Left lung (tissue), 10 donors: ENCODE data around the gene TIMM50. TPM values are rescaled to one million over a fixed set of nuclear protein-coding genes. Genes with fewer than 3 reads are reported as not detected.

Source experiments
- ATAC-seq: fragments of 200-7000 bp; cut with Tn5 transposase; one replicate; pipeline ENCODE4 v1.9.1; 2020; ENCODE audit warnings: moderate library complexity
- DNase-seq, 4 donors: peaks; one replicate each; pipeline ENCODE4 v3.0.0-alpha.2; 2013 to 2020
- H3K27ac ChIP-seq, 2 donors: fragments of 200-600 bp; sonication (generic) in 1 of 2; one replicate each; pipeline versions ENCODE4 v1.5.0 to v1.8.0; 2020 to 2021
- H3K27me3 ChIP-seq, 2 donors: fragments of 200-600 bp; sonication (generic) in 1 of 2; one replicate each; pipeline versions ENCODE4 v1.5.0 to v1.8.0; 2020 to 2021
- H3K36me3 ChIP-seq, 2 donors: fragments of 200-600 bp; sonication (generic) in 1 of 2; one replicate each; pipeline versions ENCODE4 v1.5.0 to v1.8.0; 2020 to 2021
- H3K4me1 ChIP-seq, 2 donors: fragments of 200-600 bp; one replicate each; pipeline ENCODE4 v1.8.0; 2021
- H3K4me3 ChIP-seq, 2 donors: fragments of 200-600 bp; sonication (generic) in 1 of 2; one replicate each; pipeline versions ENCODE4 v1.5.0 to v1.8.0; 2020 to 2021; ENCODE audit warnings: mild to moderate bottlenecking in 1 of 2
- H3K9me3 ChIP-seq, 2 donors: fragments of 200-600 bp; sonication (generic) in 1 of 2; one replicate each; pipeline versions ENCODE4 v1.5.0 to v1.8.0; 2020 to 2021
- intact Hi-C, 2 donors: fragments of 100-400 bp; cut with DNase I; formaldehyde crosslinking; loops; one replicate each; pipeline versions ENCODE4 v1.11.2 to v1.14.2; 2022
- polyA plus RNA-seq, 6 donors: library from polyadenylated mRNA; unstranded; fragments of 120-200 nt; gene quantifications; one replicate each; pipeline ENCODE4 v1.2.1, GENCODE V29; 2013; ENCODE audit not compliant: insufficient read length in 6 of 6
- total RNA-seq, 2 donors: library from RNA; stranded (reverse); fragmentation: NEBNext Ultra II Directional; extraction: Animal tissue kit (Norgen Biotek cat#: 25700); gene quantifications; one replicate each; pipeline ENCODE4 v1.2.1, GENCODE V29; 2021
- TF ChIP-seq, protein P1 (sequence below), 2 donors: fragments of 200-600 bp; sonication (generic) in 1 of 2; IDR thresholded peaks; one replicate each; pipeline versions ENCODE4 v1.5.0 to v1.8.0; 2021; ENCODE audit warnings: antibody characterized with exemption in 2 of 2
- donor health status: DM: no; HTN: yes; CAD: no.
- donor health status: DM: no; HTN: no; CAD: no.

TIMM50 gene
- total and polyA plus RNA-seq, 8 donors: 46.0 to 76.0 (median 68.4) TPM

GRCh38 chr19:39434123-39435076, 46.2 kb upstream of the TIMM50 start:
- peaks cover 0 to 34% of the 10 kb centered on the region in 2 donors for H3K36me3 ChIP-seq
- no peaks in the 10 kb centered on the region for H3K27me3 ChIP-seq
- DNase-seq (no peak), ATAC-seq (no peak)
- H3K4me1 ChIP-seq: peaks cover 21 to 66% of the 10 kb centered on the region in 2 donors
- peak overlapping the region; percentile 90 to 94 for H3K4me3 ChIP-seq
- H3K27ac ChIP-seq: peak overlapping the region in 1 of 2 donors; percentile 90
- intact Hi-C loops: no loop called here
- no peaks in the 10 kb centered on the region for H3K9me3 ChIP-seq
- TF ChIP-seq, protein P1, sequence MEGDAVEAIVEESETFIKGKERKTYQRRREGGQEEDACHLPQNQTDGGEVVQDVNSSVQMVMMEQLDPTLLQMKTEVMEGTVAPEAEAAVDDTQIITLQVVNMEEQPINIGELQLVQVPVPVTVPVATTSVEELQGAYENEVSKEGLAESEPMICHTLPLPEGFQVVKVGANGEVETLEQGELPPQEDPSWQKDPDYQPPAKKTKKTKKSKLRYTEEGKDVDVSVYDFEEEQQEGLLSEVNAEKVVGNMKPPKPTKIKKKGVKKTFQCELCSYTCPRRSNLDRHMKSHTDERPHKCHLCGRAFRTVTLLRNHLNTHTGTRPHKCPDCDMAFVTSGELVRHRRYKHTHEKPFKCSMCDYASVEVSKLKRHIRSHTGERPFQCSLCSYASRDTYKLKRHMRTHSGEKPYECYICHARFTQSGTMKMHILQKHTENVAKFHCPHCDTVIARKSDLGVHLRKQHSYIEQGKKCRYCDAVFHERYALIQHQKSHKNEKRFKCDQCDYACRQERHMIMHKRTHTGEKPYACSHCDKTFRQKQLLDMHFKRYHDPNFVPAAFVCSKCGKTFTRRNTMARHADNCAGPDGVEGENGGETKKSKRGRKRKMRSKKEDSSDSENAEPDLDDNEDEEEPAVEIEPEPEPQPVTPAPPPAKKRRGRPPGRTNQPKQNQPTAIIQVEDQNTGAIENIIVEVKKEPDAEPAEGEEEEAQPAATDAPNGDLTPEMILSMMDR (IDR thresholded peaks at IDR 0.05): no peak

DNA sequence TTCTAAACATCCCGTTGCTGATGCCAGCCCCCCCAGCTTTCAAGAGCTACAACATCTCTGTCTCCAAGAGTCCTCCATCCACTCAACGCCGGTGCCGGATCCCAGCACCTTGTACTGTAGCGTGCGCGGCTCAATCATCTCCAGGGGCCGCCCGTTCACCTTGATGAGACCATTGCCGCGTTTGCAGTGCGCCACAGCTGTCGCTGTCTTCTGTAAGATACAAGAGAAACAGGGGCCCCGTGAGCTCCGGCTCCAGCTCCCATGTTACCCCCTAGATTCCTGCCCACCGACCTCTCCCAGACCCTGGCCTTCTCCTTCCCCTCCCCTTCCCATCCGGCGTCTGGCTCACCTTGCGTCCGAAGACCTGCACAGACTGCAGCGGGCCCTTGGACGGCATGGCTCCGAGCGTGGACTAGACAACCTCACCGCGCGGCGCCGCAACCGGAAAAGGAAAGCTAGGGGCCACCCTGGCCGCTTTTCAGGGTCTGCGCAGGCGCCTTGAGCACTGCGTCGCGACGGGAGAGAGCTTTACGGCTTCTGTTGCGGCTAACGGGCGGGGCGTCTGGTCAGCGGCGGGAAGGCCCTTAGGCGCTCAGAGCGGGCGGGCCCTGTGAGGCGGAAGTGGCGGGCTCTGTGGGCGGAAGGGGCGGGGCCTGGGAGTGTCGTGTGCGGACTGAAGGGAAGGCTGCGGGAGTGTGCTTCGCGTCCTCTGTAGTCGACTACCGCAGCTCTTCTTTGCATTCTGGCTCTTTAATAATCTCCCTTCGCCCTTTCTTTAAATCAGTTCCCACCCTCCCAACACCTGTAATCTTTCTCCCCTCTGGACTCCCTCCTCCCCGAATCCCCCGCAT, 44.9 kb upstream of the TIMM50 start, which contains the start of gene RPS16:
RPS16 (minus strand) TSS at position 451 of the 851 bp plus-strand sequence; CDS start at position 397, 54 bp downstream.
- intact Hi-C loops: no loop called here
- ATAC-seq (peak; percentile 98), DNase-seq (peak; percentile 95 to 100 (median 98))
- Histone ChIP-seq H3K36me3 (peaks cover 0 to 34% of the 10 kb centered on the region in 2 donors), H3K4me3 (peak within 1 kb of the TSS; percentile 90 to 94), H3K27me3 (no peaks in the 10 kb centered on the region), H3K27ac (peak within 1 kb of the TSS; percentile 80 to 90), H3K4me1 (peaks cover 21 to 63% of the 10 kb centered on the region in 2 donors), H3K9me3 (no peaks in the 10 kb centered on the region)
- TF ChIP-seq, protein P1 (IDR thresholded peaks at IDR 0.05): no peak

DNA sequence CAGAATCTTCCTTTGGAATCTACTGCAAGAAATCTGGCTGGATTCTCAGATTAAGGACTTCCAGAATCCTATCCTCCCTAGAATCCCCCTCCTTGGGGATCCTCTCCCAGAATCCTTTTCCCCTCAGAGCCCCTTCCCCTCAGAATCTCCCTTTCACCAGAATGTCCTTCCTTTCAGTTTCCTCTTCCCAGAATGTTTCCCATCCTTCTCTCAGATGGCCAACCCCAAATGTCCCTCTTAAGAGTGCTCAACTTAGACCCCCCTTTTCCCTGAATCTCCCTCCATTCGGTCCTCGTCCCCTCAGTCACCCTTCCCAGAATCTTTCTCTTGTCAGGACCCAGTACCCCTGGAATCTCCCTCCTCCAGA, 44.3 kb upstream of the TIMM50 start:
- H3K9me3 ChIP-seq: no peaks in the 10 kb centered on the region
- ATAC-seq (no peak), DNase-seq (no peak)
- TF ChIP-seq, protein P1 (IDR thresholded peaks at IDR 0.05): no peak
- intact Hi-C loops: no loop called here
- peaks cover 21 to 58% of the 10 kb centered on the region in 2 donors for H3K4me1 ChIP-seq
- H3K36me3 ChIP-seq: peaks cover 0 to 34% of the 10 kb centered on the region in 2 donors
- H3K27me3 ChIP-seq: no peaks in the 10 kb centered on the region
- H3K4me3 ChIP-seq: peak overlapping the region; percentile 90 to 94
- peak overlapping the region; percentile 80 to 90 for H3K27ac ChIP-seq

GRCh38 chr19:39438270-39438934, 42.2 kb upstream of the TIMM50 start:
- intact Hi-C loops: no loop called here
- H3K9me3 ChIP-seq: no peaks in the 10 kb centered on the region
- peaks cover 21 to 39% of the 10 kb centered on the region in 2 donors for H3K4me1 ChIP-seq
- ATAC-seq (no peak), DNase-seq (no peak)
- H3K36me3 ChIP-seq: peaks cover 0 to 16% of the 10 kb centered on the region in 2 donors
- H3K4me3 ChIP-seq: no peak overlapping the region
- no peak overlapping the region for H3K27ac ChIP-seq
- TF ChIP-seq, protein P1 (IDR thresholded peaks at IDR 0.05): no peak
- H3K27me3 ChIP-seq: no peaks in the 10 kb centered on the region
